Measurements from ENCODE around the gene SLC25A45. TPM values are rescaled to one million over a fixed set of nuclear protein-coding genes. Genes with fewer than 3 reads are reported as not detected.

SLC25A45 gene
- total RNA-seq, 1 donor: 4.3 TPM

DNA sequence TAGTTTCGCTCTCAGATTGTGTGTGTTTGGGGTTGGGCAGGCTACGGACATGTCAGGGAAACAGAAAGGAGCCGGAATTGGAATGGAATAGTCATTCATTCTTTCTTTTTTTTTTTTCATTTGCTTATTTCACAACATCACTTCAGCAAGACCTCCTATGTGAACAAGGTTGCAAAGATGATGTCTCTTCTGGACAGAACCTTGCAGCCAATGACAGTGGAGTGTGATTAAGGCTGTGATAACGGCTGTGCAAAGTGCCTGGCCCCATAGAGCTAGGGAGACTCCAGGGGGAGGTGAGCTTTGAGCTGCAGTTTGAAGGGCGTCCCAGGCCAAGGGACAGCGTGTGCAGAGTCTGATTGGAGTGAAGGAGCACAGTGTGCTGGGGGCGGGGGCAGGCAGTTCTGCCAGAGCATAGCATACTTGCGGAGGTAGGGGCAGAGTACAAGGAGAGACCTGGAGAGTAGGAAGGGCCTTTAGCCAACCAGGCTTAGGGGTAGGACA, 24.5 kb downstream of the SLC25A45 start:
- peaks cover 12% of the 10 kb centered on the region for H4K20me1 ChIP-seq (ENCODE audit: insufficient read depth, low read length)
- H2AFZ ChIP-seq (ENCODE audit: low read length): no peak overlapping the region
- no peaks in the 10 kb centered on the region for H3K9me3 ChIP-seq (ENCODE audit: low read depth, low read length)
- TF ChIP-seq, protein P1, sequence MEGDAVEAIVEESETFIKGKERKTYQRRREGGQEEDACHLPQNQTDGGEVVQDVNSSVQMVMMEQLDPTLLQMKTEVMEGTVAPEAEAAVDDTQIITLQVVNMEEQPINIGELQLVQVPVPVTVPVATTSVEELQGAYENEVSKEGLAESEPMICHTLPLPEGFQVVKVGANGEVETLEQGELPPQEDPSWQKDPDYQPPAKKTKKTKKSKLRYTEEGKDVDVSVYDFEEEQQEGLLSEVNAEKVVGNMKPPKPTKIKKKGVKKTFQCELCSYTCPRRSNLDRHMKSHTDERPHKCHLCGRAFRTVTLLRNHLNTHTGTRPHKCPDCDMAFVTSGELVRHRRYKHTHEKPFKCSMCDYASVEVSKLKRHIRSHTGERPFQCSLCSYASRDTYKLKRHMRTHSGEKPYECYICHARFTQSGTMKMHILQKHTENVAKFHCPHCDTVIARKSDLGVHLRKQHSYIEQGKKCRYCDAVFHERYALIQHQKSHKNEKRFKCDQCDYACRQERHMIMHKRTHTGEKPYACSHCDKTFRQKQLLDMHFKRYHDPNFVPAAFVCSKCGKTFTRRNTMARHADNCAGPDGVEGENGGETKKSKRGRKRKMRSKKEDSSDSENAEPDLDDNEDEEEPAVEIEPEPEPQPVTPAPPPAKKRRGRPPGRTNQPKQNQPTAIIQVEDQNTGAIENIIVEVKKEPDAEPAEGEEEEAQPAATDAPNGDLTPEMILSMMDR (IDR thresholded peaks at IDR 0.05; ENCODE audit: extremely low read depth, low read depth, low read length): no peak
- H3K4me1 ChIP-seq (ENCODE audit: insufficient read depth, low read length): peaks cover 17% of the 10 kb centered on the region
- H3K27me3 ChIP-seq (ENCODE audit: insufficient read depth, low read length): peaks cover 30% of the 10 kb centered on the region
- peaks cover 6% of the 10 kb centered on the region for H3K36me3 ChIP-seq (ENCODE audit: insufficient read depth, low read length)
- H3K27ac ChIP-seq (ENCODE audit: low read depth, low read length): no peak overlapping the region
- no peak overlapping the region for H3K4me2 ChIP-seq (ENCODE audit: insufficient read depth, low read length)
- H3K4me3 ChIP-seq (ENCODE audit: insufficient read depth, low read length): no peak overlapping the region
- DNase-seq (ENCODE audit: insufficient read length, low spot score, missing footprints): no peak
- no peaks in the 10 kb centered on the region for H3K79me2 ChIP-seq (ENCODE audit: insufficient read depth, low read length)

DNA sequence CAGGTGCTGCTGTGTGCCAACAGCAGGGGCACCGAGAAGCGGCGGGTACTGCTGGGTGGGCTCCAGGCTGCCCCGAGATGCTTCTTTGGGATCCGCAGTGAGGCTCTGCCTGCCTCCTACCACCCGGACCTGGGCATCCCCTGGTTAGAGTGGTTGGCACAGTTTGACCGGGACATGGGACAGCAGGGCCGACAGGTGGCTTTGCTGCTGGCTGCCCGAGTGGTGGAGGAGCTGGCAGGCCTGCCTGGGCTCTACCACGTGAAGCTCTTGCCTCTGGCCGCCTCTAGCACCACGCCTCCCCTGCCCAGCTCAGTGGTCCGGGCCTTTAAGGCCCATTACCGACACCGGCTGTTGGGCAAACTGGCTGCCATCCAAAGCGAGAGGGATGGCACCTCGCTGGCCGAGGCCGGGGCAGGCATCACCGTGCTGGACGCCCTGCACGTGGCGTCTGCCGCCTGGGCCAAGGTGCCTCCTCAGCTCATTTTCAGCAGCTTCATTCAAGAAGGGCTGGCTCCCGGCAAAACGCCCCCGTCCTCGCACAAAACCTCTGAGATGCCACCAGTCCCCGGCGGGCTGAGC, 26.0 kb downstream of the SLC25A45 start:
- peaks cover 30% of the 10 kb centered on the region for H3K27me3 ChIP-seq (ENCODE audit: insufficient read depth, low read length)
- peaks cover 20% of the 10 kb centered on the region for H4K20me1 ChIP-seq (ENCODE audit: insufficient read depth, low read length)
- TF ChIP-seq, protein P1 (IDR thresholded peaks at IDR 0.05; ENCODE audit: extremely low read depth, low read depth, low read length): no peak
- DNase-seq (ENCODE audit: insufficient read length, low spot score, missing footprints): peak; percentile 51
- H3K27ac ChIP-seq (ENCODE audit: low read depth, low read length): no peak overlapping the region
- H3K4me1 ChIP-seq (ENCODE audit: insufficient read depth, low read length): peaks cover 17% of the 10 kb centered on the region
- H3K4me2 ChIP-seq (ENCODE audit: insufficient read depth, low read length): no peak overlapping the region
- H3K79me2 ChIP-seq (ENCODE audit: insufficient read depth, low read length): no peaks in the 10 kb centered on the region
- peaks cover 18% of the 10 kb centered on the region for H3K36me3 ChIP-seq (ENCODE audit: insufficient read depth, low read length)
- no peaks in the 10 kb centered on the region for H3K9me3 ChIP-seq (ENCODE audit: low read depth, low read length)
- peak overlapping the region; percentile 82 for H2AFZ ChIP-seq (ENCODE audit: low read length)
- no peak overlapping the region for H3K4me3 ChIP-seq (ENCODE audit: insufficient read depth, low read length)

DNA sequence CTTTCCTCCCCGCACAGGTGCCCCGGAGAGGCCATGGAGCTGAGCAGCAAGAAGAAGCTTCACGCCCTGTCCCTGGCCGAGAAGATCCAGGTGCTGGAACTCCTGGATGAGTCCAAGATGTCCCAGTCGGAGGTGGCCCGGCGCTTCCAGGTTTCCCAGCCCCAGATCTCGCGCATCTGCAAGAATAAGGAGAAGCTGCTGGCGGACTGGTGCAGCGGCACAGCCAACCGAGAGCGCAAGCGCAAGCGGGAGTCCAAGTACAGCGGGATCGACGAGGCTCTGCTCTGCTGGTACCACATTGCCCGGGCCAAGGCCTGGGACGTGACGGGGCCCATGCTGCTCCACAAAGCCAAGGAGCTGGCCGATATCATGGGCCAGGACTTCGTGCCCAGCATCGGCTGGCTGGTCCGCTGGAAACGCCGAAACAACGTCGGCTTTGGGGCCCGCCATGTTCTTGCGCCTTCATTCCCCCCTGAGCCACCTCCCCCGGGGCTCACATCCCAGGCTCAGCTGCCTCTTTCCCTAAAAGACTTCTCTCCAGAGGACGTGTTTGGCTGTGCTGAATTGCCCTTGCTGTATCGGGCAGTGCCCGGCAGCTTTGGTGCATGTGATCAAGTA, 26.6 kb downstream of the SLC25A45 start:
- Histone ChIP-seq H3K27me3 (ENCODE audit: insufficient read depth, low read length) (peaks cover 30% of the 10 kb centered on the region), H3K36me3 (ENCODE audit: insufficient read depth, low read length) (peaks cover 24% of the 10 kb centered on the region), H3K4me2 (ENCODE audit: insufficient read depth, low read length) (peak overlapping the region; percentile 99)

More for the DNA sequence above, 26.6 kb downstream of the SLC25A45 start:
- Histone ChIP-seq H3K4me1 (ENCODE audit: insufficient read depth, low read length) (peaks cover 17% of the 10 kb centered on the region), H2AFZ (ENCODE audit: low read length) (peak overlapping the region; percentile 82), H3K79me2 (ENCODE audit: insufficient read depth, low read length) (no peaks in the 10 kb centered on the region), H3K27ac (ENCODE audit: low read depth, low read length) (no peak overlapping the region), H4K20me1 (ENCODE audit: insufficient read depth, low read length) (peaks cover 20% of the 10 kb centered on the region), H3K4me3 (ENCODE audit: insufficient read depth, low read length) (peak overlapping the region; percentile 61), H3K9me3 (ENCODE audit: low read depth, low read length) (no peaks in the 10 kb centered on the region)
- DNase-seq (ENCODE audit: insufficient read length, low spot score, missing footprints): peak; percentile 91
- TF ChIP-seq, protein P1 (IDR thresholded peaks at IDR 0.05; ENCODE audit: extremely low read depth, low read depth, low read length): no peak

Measured in osteoblast (primary cell).